Transverse colon (tissue), 3 donors: Measurements from ENCODE around the gene STARD13.

Source experiments
- POLR2A ChIP-seq: fragments of 450-650 bp; IDR thresholded peaks from one replicate; pipeline ENCODE4 v1.6.1; 2016; ENCODE audit warnings: antibody characterized with exemption, mild to moderate bottlenecking, moderate library complexity
- POLR2AphosphoS5 ChIP-seq, 3 donors: sonication (generic); formaldehyde crosslinking; IDR thresholded peaks; one replicate each; pipeline ENCODE4 v1.6.1; 2016; ENCODE audit warnings: antibody characterized with exemption in 3 of 3

DNA sequence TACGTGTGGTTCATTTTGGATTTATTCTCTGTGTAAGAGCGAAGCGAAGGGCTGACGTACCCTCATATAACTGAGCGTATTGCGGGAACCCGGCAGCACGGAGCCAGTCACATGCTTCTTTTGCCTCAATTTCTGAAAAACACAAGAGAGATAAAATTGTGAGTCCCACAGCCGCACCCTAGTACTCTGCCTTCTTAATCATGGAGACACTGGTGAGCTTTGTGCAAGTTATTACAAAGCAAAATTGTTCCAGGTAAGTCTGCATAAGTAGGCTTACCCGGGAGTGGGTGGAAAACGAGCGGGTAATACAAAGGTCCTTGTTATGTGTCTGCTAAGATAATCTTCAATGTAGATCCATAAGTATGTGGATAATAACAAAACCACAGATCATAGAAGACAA is 118.1 kb downstream of the STARD13 start:
- TF ChIP-seq POLR2AphosphoS5 (IDR thresholded peaks at IDR 0.05): no peak
- TF ChIP-seq POLR2A: no peak
